ENCODE data around the gene GCSH. TPM values are rescaled to one million over a fixed set of nuclear protein-coding genes. Genes with fewer than 3 reads are reported as not detected.

GCSH gene
- total RNA-seq, 1 experiment from 2014 or later = 36.6 TPM

GRCh38 chr16:81081014-81081413, 15.2 kb downstream of the GCSH start:
- no peak for ATAC-seq
- CTCF ChIA-PET = no interaction called here

GRCh38 chr16:81080233-81080632, 16.0 kb downstream of the GCSH start:
- in situ Hi-C loops (cut with HindIII; ENCODE audit: low pct_unique_long_range_greater_than_20kb, low sequenced_read_pairs) = no loop called here
- ATAC-seq (no peak), DNase-seq (ENCODE audit: low read depth, low spot score) (no peak)
- ChIA-PET CTCF (no interaction called here), POLR2A (no interaction called here)
- no peaks in the 10 kb centered on the region for H3K27me3 ChIP-seq (ENCODE audit: control insufficient read depth, insufficient read depth, low read length)
- H3K4me3 ChIP-seq (ENCODE audit: low read depth in 2 of 2, low read length in 2 of 2) = no peak overlapping the region
- no peak for TF ChIP-seq REST (IDR thresholded peaks at IDR 0.05; ENCODE audit: insufficient read depth in 1 of 2, low read depth in 2 of 2, low read length in 1 of 2)
- no peak for TF ChIP-seq SIN3A (IDR thresholded peaks at IDR 0.05; ENCODE audit: borderline replicate concordance, insufficient read depth, low read depth, low read length)
- TF ChIP-seq POLR2AphosphoS5 (IDR thresholded peaks at IDR 0.05; ENCODE audit: low read depth, low read length) = no peak
- no peak for TF ChIP-seq TCF7L2 (IDR thresholded peaks at IDR 0.05; ENCODE audit: low read depth, low read length)
- no peak for TF ChIP-seq CTCF (IDR thresholded peaks at IDR 0.05)
- intact Hi-C loops (cut with micrococcal nuclease; ENCODE audit: unreplicated experiment) = no loop called here
- H3K27ac ChIP-seq (ENCODE audit: low read length) = no peak overlapping the region
- no peaks in the 10 kb centered on the region for H3K9me3 ChIP-seq (ENCODE audit: control insufficient read depth, insufficient read depth, low read depth, low read length)
- no peaks in the 10 kb centered on the region; the same call in 1 of the 2 replicates for H3K36me3 ChIP-seq (ENCODE audit: control insufficient read depth, insufficient read depth, low read length)
- H3K4me1 ChIP-seq (ENCODE audit: control insufficient read depth, insufficient read depth, low read length) = no peaks in the 10 kb centered on the region; the same call in 1 of the 2 replicates
- BruUV-seq (replicated peaks) = no TSS peak

More at GRCh38 chr16:81081014-81081413, 15.2 kb downstream of the GCSH start:
- in situ Hi-C loops (cut with HindIII; ENCODE audit: low pct_unique_long_range_greater_than_20kb, low sequenced_read_pairs) = no loop called here
- Histone ChIP-seq H3K4me1 (ENCODE audit: control insufficient read depth, insufficient read depth, low read length) (no peaks in the 10 kb centered on the region; the same call in 1 of the 2 replicates), H3K9me3 (ENCODE audit: control insufficient read depth, insufficient read depth, low read depth, low read length) (no peaks in the 10 kb centered on the region), H3K36me3 (ENCODE audit: control insufficient read depth, insufficient read depth, low read length) (no peaks in the 10 kb centered on the region; the same call in 1 of the 2 replicates), H3K27ac (ENCODE audit: low read length) (no peak overlapping the region), H3K27me3 (ENCODE audit: control insufficient read depth, insufficient read depth, low read length) (no peaks in the 10 kb centered on the region), H3K4me3 (ENCODE audit: low read depth in 2 of 2, low read length in 2 of 2) (no peak overlapping the region)
- POLR2A ChIA-PET = no interaction called here
- intact Hi-C loops (cut with micrococcal nuclease; ENCODE audit: unreplicated experiment) = no loop called here
- BruUV-seq (replicated peaks) = no TSS peak
- no peak for TF ChIP-seq TCF7L2 (IDR thresholded peaks at IDR 0.05; ENCODE audit: low read depth, low read length)
- TF ChIP-seq CTCF (IDR thresholded peaks at IDR 0.05) = no peak
- no peak for TF ChIP-seq REST (IDR thresholded peaks at IDR 0.05; ENCODE audit: insufficient read depth in 1 of 2, low read depth in 2 of 2, low read length in 1 of 2)
- TF ChIP-seq POLR2AphosphoS5 (IDR thresholded peaks at IDR 0.05; ENCODE audit: low read depth, low read length) = no peak
- no peak for TF ChIP-seq SIN3A (IDR thresholded peaks at IDR 0.05; ENCODE audit: borderline replicate concordance, insufficient read depth, low read depth, low read length)
- no peak for DNase-seq (ENCODE audit: low read depth, low spot score)
